DOHH2 (cell line): ENCODE measurements around the gene C1QTNF8.

Source experiments
- EZH2phosphoT487 ChIP-seq: fragments of 200-600 bp; sonication (generic); IDR thresholded peaks from 2 replicates; pipeline ENCODE4 v1.6.1; 2017; ENCODE audit warnings: borderline replicate concordance, mild to moderate bottlenecking, antibody characterized with exemption, low read length, moderate library complexity, mixed read lengths
- TF ChIP-seq, protein P1 (sequence below): fragments of 200-600 bp; sonication (generic); IDR thresholded peaks from one replicate; pipeline ENCODE4 v1.5.1; 2014; ENCODE audit warnings: antibody characterized with exemption, mild to moderate bottlenecking, low read depth, low read length; ENCODE audit not compliant: poor library complexity, severe bottlenecking

DNA sequence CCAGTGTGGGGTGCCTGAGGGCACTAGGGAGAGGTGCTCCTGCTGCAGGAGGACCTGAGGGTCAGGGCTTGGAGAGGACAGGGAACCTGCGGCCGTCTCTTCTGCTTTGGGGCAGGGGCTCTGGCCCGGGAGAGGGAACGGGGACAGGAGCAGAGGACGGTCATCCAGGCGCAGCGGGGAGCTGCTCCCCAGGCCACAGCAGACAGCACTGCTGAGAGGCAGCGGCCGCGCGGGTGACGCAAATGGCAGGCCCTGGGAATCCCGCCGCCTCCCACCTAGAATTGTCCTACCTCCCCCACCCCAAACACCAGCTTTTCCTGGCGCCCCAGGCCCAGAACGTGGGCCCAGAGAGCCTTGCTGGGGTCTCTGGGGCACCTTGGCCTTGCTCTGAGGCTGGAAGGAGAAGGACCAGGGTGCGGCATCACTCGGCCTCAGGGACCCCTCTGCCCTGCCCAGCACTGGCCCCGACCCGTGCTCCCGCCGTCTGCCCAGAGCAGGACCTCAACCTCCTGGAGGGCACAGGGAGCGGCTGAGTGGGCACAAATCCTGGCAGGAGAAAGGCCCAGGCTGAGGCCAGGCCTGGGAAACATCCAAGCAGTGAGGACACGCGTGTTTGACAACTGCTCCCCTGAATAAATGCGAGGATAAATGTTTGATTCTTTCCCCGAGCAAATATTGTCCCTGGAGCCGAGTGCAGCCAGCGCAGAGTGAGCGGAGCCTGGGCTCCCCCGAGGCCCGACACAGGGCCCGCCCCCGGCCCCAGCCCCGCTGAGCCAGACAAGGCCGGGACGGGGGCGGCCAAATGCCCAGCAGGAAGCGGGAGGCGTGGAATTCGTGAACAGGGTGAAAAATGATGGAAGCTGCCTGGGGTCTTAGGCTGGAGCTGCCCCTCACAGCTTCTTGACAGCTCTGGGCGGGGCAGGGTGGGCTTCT is 15.0 kb downstream of the C1QTNF8 start:
- TF ChIP-seq, protein P1, sequence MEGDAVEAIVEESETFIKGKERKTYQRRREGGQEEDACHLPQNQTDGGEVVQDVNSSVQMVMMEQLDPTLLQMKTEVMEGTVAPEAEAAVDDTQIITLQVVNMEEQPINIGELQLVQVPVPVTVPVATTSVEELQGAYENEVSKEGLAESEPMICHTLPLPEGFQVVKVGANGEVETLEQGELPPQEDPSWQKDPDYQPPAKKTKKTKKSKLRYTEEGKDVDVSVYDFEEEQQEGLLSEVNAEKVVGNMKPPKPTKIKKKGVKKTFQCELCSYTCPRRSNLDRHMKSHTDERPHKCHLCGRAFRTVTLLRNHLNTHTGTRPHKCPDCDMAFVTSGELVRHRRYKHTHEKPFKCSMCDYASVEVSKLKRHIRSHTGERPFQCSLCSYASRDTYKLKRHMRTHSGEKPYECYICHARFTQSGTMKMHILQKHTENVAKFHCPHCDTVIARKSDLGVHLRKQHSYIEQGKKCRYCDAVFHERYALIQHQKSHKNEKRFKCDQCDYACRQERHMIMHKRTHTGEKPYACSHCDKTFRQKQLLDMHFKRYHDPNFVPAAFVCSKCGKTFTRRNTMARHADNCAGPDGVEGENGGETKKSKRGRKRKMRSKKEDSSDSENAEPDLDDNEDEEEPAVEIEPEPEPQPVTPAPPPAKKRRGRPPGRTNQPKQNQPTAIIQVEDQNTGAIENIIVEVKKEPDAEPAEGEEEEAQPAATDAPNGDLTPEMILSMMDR = no peak
- TF ChIP-seq EZH2phosphoT487 = no peak
